DND-41 (cell line): ENCODE results near the gene SUCLG2.

Experiments used
- ATAC-seq: fragments of 200-7000 bp; cut with Tn5 transposase; 3 replicates; pipeline ENCODE4 v1.9.1; 2021; ENCODE audit warnings: low read depth; ENCODE audit not compliant: insufficient read depth
- DNase-seq: peaks from one replicate; pipeline ENCODE4 v3.0.0-alpha.2; 2020
- H2AFZ ChIP-seq: 2 replicates; pipeline ENCODE4 v1.6.0; 2012; ENCODE audit warnings: low read depth, low read length
- H3K27ac ChIP-seq: 2 replicates; pipeline ENCODE4 v1.5.1; 2012; ENCODE audit warnings: low read length, inconsistent platforms
- H3K27me3 ChIP-seq: fragments of 200-600 bp; sonication (generic); 2 replicates; pipeline ENCODE4 v1.6.0; 2012; ENCODE audit warnings: low read length, mild to moderate bottlenecking, inconsistent platforms; ENCODE audit not compliant: insufficient read depth, poor library complexity
- H3K36me3 ChIP-seq: 2 replicates; pipeline ENCODE4 v1.5.1; 2012; ENCODE audit warnings: low read length, inconsistent platforms; ENCODE audit not compliant: insufficient read depth
- H3K4me1 ChIP-seq: 2 replicates; pipeline ENCODE4 v1.5.1; 2012; ENCODE audit warnings: mild to moderate bottlenecking, low read length; ENCODE audit not compliant: insufficient read depth
- H3K4me2 ChIP-seq: 2 replicates; pipeline ENCODE4 v1.6.0; 2012; ENCODE audit warnings: mild to moderate bottlenecking, moderate library complexity, low read length, inconsistent platforms; ENCODE audit not compliant: insufficient read depth
- H3K4me3 ChIP-seq, 2 experiments: fragments of 200-600 bp in 1 of 2; shearing (Covaris generic) in 1 of 2; 2 replicates each; pipeline ENCODE4 v1.5.1; 2012 to 2016; ENCODE audit warnings: inconsistent platforms in 2 of 2, low read length in 2 of 2, mild to moderate bottlenecking in 2 of 2, low read depth in 1 of 2, moderate library complexity in 1 of 2
- H3K79me2 ChIP-seq: 2 replicates; pipeline ENCODE4 v1.6.0; 2012; ENCODE audit warnings: low read length, inconsistent platforms; ENCODE audit not compliant: insufficient read depth
- H3K9ac ChIP-seq: 2 replicates; pipeline ENCODE4 v1.6.0; 2012; ENCODE audit warnings: low read depth, mild to moderate bottlenecking, inconsistent platforms, low read length, moderate library complexity
- H3K9me3 ChIP-seq: 2 replicates; pipeline ENCODE4 v1.5.1; 2012; ENCODE audit warnings: low read length, moderate library complexity, mild to moderate bottlenecking, inconsistent platforms; ENCODE audit not compliant: insufficient read depth, severe bottlenecking
- H4K20me1 ChIP-seq: 2 replicates; pipeline ENCODE4 v1.6.0; 2012; ENCODE audit warnings: low read length; ENCODE audit not compliant: insufficient read depth
- EZH2 ChIP-seq: IDR thresholded peaks from 3 replicates; pipeline ENCODE4 v1.6.1; 2012; ENCODE audit warnings: borderline replicate concordance, low read depth, mild to moderate bottlenecking, moderate library complexity, low read length, inconsistent platforms; ENCODE audit not compliant: severe bottlenecking
- TF ChIP-seq, protein P1 (sequence below): IDR thresholded peaks from 2 replicates; pipeline ENCODE4 v1.5.1; 2012; ENCODE audit warnings: borderline replicate concordance, low read length, moderate library complexity, mild to moderate bottlenecking; ENCODE audit not compliant: poor library complexity, severe bottlenecking; ENCODE audit errors: extremely low read depth

The SUCLG2 gene

DNA sequence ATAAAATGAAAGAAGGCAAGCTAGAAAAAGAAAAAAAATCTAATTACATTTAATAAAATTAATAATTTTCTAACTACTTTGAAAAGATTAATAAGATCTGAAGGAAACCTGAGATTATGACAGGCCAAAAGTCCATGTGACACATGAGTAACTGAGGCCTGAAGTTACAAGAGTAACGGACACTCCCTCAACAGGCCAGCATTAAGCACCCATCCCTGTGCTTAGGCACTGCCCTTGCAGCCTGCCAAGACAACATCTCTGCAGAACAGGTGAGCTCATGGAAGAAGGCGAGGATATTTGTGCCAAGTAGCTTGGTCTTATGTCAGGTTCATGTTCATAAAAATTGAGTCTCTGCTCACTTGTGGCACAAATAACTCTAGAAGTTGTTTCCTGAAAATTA lies 31.8 kb downstream of the SUCLG2 start:
- Histone ChIP-seq H3K4me1 (no peaks in the 10 kb centered on the region), H3K79me2 (peaks cover 22% of the 10 kb centered on the region), H3K27ac (no peak overlapping the region), H3K9me3 (no peaks in the 10 kb centered on the region), H2AFZ (no peak overlapping the region), H3K27me3 (no peaks in the 10 kb centered on the region), H3K36me3 (peaks cover 11% of the 10 kb centered on the region), H3K4me3 (no peak overlapping the region), H4K20me1 (peaks cover 12% of the 10 kb centered on the region; the same call in 1 of the 2 replicates), H3K9ac (no peak overlapping the region), H3K4me2 (no peak overlapping the region)
- ATAC-seq (no peak), DNase-seq (no peak)
- TF ChIP-seq, protein P1, sequence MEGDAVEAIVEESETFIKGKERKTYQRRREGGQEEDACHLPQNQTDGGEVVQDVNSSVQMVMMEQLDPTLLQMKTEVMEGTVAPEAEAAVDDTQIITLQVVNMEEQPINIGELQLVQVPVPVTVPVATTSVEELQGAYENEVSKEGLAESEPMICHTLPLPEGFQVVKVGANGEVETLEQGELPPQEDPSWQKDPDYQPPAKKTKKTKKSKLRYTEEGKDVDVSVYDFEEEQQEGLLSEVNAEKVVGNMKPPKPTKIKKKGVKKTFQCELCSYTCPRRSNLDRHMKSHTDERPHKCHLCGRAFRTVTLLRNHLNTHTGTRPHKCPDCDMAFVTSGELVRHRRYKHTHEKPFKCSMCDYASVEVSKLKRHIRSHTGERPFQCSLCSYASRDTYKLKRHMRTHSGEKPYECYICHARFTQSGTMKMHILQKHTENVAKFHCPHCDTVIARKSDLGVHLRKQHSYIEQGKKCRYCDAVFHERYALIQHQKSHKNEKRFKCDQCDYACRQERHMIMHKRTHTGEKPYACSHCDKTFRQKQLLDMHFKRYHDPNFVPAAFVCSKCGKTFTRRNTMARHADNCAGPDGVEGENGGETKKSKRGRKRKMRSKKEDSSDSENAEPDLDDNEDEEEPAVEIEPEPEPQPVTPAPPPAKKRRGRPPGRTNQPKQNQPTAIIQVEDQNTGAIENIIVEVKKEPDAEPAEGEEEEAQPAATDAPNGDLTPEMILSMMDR = no peak
- no peak for TF ChIP-seq EZH2

DNA sequence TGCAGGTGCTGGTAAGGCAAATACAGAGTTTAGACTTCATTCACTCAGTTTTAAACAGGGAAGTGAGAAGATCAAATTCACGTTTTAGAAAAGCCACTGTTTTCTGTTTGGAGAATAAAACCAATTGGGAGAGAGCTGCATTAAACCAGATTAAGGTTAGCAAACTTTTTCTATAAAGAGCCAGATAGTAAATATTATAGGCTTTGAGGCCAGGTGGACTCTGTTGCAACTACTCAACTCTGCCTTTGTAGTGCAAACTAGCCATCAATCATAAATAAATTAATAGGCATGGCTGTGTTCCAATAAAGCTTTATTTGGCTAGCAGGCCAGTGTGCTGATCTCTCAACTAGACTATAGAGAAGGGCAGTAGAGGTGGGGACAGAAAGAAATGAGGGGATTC lies 33.5 kb downstream of the SUCLG2 start:
- Histone ChIP-seq H4K20me1 (peaks cover 9% of the 10 kb centered on the region; the same call in 1 of the 2 replicates), H3K4me2 (no peak overlapping the region), H3K36me3 (peaks cover 20% of the 10 kb centered on the region), H3K79me2 (peaks cover 13% of the 10 kb centered on the region; the same call in 1 of the 2 replicates), H3K9ac (no peak overlapping the region), H3K9me3 (no peaks in the 10 kb centered on the region), H2AFZ (no peak overlapping the region), H3K4me3 (no peak overlapping the region), H3K27me3 (no peaks in the 10 kb centered on the region), H3K27ac (no peak overlapping the region), H3K4me1 (no peaks in the 10 kb centered on the region)
- TF ChIP-seq, protein P1 = no peak
- TF ChIP-seq EZH2 = no peak
- DNase-seq = no peak
- no peak for ATAC-seq

DNA sequence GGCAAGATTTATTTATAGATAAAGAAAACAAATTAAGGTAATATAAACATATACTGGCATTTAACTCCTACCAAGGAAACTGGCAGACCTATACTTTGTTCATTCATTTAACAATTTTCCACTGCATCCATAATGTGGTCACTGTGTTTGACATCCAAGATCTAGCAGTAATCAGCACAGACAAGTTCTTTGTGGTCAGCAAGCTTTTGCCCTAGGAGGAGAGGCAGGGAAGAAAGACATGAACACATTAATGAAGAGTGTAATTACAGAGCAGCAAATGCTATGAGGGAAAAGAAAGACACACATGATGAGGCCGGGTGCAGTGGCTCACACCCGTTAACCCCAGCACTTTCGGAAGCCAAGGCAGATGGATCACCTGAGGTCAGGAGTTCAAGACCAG lies 34.4 kb downstream of the SUCLG2 start:
- Histone ChIP-seq H3K4me2 (no peak overlapping the region), H3K9ac (no peak overlapping the region), H3K4me3 (no peak overlapping the region), H3K79me2 (peaks cover 9% of the 10 kb centered on the region; the same call in 1 of the 2 replicates), H3K27me3 (no peaks in the 10 kb centered on the region), H4K20me1 (peaks cover 6% of the 10 kb centered on the region; the same call in 1 of the 2 replicates), H3K27ac (no peak overlapping the region), H3K4me1 (no peaks in the 10 kb centered on the region), H3K36me3 (peaks cover 20% of the 10 kb centered on the region), H2AFZ (no peak overlapping the region), H3K9me3 (no peaks in the 10 kb centered on the region)
- TF ChIP-seq, protein P1 = no peak
- TF ChIP-seq EZH2 = no peak
- DNase-seq (no peak), ATAC-seq (no peak)

DNA sequence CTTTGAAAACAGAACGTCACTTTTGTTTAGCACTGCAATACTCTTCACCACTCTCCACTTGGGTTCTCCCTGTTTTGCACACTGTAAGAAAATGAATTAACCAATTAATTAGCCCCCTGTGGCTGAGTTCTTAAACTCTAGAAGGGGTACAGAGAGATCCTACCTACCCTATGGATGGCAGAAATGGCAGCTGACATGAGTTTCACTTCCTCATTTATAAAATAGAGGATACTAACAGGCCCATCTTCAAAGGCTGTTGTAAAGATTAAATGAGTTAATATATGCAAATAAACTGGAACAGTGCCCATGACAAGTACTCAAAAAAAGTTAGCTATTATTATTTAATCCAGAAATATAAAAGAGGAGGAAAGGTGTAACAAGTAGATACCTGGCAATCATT lies 36.9 kb downstream of the SUCLG2 start:
- no peak overlapping the region for H3K4me3 ChIP-seq
- H2AFZ ChIP-seq = no peak overlapping the region
- H3K79me2 ChIP-seq = no peaks in the 10 kb centered on the region
- no peak overlapping the region for H3K4me2 ChIP-seq
- H3K36me3 ChIP-seq = peaks cover 13% of the 10 kb centered on the region; the same call in 1 of the 2 replicates
- H3K27ac ChIP-seq = no peak overlapping the region
- no peaks in the 10 kb centered on the region for H3K27me3 ChIP-seq
- DNase-seq = no peak
- H4K20me1 ChIP-seq = peaks cover 4% of the 10 kb centered on the region; the same call in 1 of the 2 replicates
- no peak for TF ChIP-seq EZH2
- TF ChIP-seq, protein P1 = no peak
- H3K9me3 ChIP-seq = no peaks in the 10 kb centered on the region
- no peaks in the 10 kb centered on the region for H3K4me1 ChIP-seq
- ATAC-seq = no peak
- H3K9ac ChIP-seq = no peak overlapping the region
